GM19035 (cell line): Measurements from ENCODE around the gene PTOV1.

Source experiments
- ATAC-seq: cut with Tn5 transposase; IDR thresholded peaks from one replicate; pipeline ENCODE4 v1.9.1; 2021; ENCODE audit not compliant: unreplicated experiment

The PTOV1 gene

GRCh38 chr19:49857838-49858087 is 6.8 kb downstream of the PTOV1 start:
- ATAC-seq = no peak

DNA sequence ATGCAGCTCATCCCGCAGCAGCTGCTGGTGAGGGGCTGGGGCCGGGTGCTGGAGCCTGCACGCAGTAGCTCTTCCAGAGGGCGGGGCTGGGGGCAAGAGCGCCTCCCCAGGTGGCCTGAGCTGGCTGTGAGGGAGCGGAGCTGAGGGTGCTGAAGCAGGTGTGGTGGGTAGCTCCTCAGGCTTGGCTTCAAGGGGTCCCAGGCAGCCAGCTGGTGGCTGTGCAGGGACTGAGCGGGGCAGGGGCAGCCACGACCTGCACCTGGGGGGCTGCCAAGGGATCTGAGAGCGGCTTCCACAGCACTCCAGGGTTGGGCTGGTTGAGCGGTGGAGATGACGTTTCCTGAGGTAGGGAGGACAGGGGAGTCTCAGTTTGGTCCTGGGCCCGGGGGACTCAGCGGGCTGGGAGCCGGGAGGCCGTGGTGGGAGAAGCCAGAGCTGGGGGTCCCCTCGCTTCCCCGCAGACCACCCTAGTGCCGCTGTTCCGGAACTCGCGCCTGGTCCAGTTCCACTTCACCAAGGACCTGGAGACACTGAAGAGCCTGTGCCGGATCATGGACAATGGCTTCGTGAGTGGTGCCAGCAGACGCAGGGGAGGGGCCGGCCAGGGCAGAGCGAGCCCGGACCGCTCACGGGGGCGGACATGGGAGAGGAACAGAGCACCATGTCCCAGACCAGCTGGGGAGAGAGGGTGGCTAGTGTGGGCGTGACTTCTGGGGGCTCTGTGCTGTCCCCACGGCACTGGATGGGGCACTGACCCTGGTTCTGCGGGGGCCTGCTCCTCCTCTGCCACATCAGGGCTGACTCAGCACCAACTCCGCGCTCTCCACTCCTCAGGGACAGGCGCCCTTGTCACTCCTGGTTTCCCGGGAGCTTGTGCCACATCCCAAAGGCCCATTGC is 7.4 kb downstream of the PTOV1 start:
- no peak for ATAC-seq

DNA sequence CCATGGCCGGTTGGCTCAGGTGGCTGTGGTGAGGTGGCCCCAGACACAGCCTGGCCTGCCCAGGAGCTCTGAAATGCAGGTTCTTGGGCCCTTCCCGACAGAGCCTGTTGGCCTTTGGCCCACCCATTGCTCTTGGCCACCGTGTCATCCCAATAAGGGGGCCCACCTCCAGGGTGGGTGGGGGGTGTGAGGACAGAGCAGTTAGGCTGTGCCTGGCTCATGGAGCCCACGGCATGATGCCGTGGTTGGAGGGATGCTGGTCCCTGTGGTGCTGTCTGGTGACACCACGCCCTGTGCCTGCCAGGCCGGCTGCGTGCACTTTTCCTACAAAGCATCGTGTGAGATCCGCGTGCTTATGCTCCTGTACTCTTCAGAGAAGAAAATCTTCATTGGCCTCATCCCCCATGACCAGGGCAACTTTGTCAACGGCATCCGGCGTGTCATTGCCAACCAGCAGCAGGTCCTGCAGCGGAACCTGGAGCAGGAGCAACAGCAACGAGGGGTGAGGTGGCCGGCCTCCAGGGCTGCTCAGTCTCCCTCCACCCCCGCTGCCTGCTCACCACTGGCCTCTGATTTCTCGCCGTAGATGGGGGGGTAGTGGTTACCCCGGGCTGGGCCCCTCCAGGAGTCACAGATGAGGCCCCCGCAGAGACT is 8.8 kb downstream of the PTOV1 start:
- no peak for ATAC-seq

DNA sequence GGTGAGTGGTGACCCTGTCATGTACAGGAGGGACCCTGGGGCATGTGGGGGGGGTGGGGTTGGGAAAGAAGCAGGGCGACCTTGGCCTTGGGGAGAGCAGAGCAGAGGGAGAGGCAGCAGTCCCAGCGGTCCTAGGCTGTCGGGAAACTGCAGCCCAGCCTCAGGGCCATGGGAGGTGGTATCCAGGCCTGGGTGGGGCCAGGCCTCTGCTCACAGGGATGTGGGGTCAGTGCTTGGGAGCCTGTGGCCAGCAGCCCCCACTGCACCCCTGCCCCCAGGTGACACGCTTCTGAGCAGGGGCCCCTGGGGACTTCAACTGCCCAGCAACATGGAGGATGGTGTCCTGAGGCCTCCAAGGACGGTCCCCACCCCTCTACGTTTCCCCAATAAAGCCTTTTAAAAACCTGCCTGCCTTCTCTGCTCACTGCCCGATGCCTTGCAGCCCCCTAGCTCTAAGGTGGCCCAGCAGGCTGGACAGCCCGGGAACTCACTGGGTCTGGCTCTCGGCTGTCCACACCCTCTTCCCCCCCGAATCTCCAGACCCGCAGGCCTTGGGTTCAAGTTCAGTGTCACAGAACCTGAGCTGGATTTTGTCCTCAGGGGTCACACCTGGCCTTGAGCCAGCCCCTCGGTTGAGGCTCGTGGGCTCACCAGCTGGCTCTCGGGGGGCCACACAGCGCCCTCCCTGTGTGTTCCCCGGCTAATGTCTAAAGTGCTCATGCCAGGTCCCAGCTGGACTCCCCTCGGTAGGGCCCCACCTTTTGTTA is 9.6 kb downstream of the PTOV1 start:
- no peak for ATAC-seq

DNA sequence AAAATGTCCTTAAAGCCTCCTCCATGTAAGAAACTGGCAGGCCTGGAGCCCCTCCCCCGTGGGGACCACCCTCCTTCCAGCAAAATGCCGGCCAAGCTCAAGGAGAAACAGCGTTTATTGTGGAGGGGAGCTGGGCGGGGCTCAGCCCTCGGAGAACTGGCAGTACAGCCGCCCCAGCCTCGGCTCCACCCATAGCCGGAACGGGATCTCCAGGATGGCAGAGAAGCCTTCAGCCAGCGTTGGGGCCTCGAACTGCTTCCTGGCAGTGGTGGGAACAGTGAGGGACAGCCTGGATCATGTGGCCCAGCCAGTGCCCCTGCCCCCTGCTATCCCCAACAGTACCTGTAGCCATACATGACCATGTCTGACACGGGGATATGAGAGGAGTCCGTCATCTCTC is 10.1 kb downstream of the PTOV1 start:
- no peak for ATAC-seq

DNA sequence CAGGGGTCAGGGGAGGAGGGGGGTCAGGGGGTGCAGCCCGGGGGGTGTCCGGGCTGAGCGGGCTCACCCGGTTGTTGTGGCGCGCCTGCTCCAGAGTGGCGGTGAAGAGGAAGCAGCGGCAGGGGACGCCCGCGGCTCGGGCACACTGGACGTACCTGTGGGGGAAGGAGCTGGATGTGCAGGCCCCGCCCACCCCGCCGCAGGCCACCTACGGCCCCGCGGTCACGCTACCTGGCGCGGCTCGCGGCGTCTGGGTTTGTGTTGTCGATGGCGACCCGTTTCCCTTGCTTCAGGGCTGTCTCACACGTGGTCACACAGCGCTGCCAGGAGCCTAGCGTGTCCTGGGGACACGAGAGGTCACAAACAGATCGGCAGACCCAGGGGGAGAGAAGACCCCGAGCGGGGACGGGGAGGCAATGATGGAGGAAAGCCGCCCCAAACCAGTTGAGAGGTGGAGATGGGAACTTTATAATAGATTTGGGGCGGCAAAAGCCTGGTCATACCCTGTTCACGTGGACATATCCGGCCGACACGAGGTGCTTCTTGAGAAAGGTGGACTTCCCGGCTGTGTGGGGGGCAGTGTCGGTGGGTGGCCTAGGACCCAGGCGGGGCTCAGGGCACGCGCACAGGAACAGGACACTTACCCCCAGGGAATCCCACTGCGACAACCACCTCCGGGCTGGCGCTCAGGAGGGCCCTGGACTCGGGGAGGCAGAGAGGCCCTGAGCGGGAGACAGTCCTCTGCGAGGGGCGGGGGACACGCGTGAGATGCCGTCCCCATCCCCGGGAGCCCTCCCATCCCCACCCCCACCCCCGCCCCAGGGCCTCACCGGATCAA is 10.8 kb downstream of the PTOV1 start:
- ATAC-seq = no peak

GRCh38 chr19:49862391-49863253 is 11.7 kb downstream of the PTOV1 start:
- ATAC-seq = no peak

- no peak for ATAC-seq
Observed at GRCh38 chr19:49863254-49863934, 12.4 kb downstream of the PTOV1 start.

DNA sequence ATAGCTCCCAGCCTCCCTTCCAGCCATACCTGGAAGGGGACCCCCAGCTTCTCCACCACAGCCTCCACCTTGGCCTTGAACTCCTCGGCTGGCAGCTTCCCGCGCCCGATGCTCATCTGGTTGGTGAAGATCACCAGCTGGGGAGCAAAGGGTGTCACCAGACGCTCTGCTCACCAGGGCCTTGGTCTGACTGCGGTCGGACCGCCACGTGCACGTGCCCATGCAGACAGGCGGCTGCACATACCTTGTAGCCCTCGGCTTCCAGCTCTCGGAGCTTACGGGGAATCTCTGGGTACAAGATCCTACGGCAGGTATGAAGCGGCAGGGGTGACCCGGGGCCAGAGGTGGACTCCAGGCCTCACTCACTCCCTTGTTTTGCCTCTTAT is 13.0 kb downstream of the PTOV1 start:
- ATAC-seq = no peak

DNA sequence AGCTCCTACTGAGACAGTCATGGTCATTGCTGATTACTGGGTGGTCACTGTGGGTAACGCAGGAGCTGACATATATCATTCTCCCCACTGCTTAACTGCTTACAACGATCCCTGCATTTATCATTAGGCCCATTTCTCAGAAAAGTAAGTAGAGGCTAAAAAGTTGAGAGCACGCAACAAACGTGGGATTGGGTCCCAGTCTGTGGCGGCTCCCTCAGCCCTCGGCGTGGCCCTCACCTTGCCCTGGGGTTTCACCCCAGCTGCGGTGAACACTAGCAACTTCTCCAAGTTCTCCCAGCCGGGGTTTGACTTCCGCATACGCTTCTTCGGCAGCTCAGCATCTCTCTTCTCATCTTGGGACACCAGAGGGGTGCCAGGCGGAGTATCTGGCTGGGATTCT is 13.9 kb downstream of the PTOV1 start:
- ATAC-seq = no peak

- peak; percentile 45 for ATAC-seq
Observed at GRCh38 chr19:49866933-49867782, 16.2 kb downstream of the PTOV1 start, which contains the start of gene PNKP. PNKP (minus strand) TSS chr19:49867576; CDS start chr19:49867204, 372 bp downstream.

DNA sequence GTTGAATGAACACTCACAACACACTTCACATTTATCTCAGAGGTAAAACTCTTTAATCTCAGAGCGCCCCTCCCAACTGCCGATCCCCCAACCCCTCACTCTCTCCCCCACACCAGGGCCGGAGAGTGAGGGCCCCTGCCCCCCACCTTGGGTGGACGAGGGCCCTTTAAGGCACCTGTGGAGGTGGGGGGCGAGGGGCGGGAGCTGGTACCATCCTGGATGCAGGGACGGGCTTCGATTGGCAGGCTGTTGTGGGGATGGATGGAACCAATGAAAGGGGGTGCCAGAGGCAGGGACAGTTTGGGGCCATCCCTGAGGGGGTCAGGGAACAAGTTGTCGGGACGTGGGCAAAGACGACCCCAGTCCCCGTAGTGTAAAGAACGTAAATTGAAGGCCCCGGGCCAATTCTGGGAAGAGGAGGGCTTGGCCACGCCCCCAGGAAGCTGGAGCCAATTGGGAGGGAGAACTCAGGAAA is 18.1 kb downstream of the PTOV1 start:
- peak; percentile 8 for ATAC-seq

GRCh38 chr19:49869484-49870308 is 18.7 kb downstream of the PTOV1 start:
- peak; percentile 78 for ATAC-seq

DNA sequence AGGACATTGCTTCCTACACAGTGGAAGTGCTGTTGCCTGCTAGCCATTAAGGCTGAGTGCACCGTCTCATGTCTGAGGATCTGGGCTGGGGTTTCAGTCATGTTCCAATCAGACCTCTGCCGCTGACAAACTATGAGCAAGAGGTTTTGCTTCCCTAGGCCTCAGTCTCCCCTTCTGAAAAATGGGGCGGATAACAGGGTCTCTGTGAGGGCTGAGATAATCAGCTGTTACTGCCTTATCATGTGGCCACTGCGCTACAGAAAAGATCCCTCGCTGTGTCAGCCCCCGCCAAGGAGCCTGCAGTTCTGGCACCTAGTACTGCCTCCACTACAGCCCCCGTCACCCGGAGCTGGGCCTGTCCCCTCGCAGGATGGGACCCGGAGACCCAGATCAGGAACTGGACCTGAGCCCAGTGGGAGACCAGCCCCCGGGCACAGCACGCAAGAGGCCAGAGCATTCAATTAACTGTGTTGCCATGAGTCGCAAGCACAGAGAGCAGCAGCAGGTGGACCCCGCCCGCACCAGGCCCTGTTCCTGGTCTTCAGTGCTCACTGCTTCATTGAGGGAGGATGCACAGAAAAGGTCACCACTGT is 19.4 kb downstream of the PTOV1 start:
- no peak for ATAC-seq

- ATAC-seq = no peak
Observed at GRCh38 chr19:49871349-49871985, 20.5 kb downstream of the PTOV1 start.

DNA sequence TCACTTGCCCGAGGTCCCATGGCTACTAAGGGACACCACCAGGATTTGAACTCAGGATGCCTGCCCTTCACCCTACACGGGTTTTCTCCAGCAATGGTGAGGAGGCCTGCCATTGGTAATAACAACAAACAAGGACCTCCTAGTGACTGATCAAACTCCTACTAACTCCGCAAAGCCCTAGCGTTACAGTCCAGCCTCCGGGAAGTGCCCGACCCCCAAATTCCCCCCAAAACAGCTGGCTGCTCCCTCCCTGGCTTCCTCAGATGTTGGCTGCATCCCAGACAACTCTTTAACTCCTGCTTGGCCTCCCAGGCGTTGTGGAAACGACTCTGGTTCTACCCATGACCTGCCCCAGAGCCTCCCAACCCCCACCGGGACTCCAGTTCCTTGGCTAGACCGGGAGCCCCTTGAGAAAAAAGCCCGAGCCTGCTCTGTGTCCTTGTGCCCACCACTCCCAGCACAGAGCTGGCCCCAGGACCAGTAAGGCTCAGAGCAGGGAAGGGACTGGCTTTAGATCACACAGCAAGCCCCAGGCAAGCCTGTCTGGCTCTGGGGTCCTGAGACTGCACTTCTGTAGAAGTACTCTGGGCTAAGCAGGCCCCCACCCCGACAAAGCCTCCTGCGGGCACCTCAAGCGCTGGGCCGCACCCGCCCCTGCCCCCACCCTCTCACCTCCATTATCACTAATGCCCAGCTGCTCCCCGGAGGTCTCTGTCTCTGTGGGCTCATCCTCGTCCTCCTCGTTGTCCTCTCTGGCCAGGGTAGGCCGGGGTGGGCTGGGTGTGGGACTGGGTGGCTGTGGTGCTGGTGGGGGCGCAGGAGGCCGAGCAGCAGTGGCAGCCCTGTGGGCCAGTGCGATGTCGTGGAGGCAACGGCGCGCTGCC is 21.5 kb downstream of the PTOV1 start:
- no peak for ATAC-seq
